OCI-LY7 (cell line): ENCODE measurements around the gene CCDC148.

Source experiments
- CTCF ChIP-seq: fragments of 200-600 bp; sonication (generic); conservative IDR thresholded peaks from 2 replicates; pipeline ENCODE4 v1.5.1; 2014; ENCODE audit warnings: mild to moderate bottlenecking, antibody characterized with exemption, low read length, moderate library complexity, mixed read lengths
- EZH2phosphoT487 ChIP-seq: fragments of 200-600 bp; sonication (generic); IDR thresholded peaks from 2 replicates; pipeline ENCODE4 v1.6.1; 2018; ENCODE audit warnings: low read depth, borderline replicate concordance, mild to moderate bottlenecking, mixed run types, antibody characterized with exemption, low read length, moderate library complexity, mixed read lengths

GRCh38 chr2:158482594-158482993 is 26.0 kb upstream of the CCDC148 start:
- TF ChIP-seq EZH2phosphoT487 (no peak), CTCF (no peak)
